Muscle layer of colon (tissue), 2 donors: Measurements from ENCODE around the gene AMTN.
"Not testable (repeated sequence)": the region's sequence is repeated elsewhere in the genome, so short reads cannot be mapped to it uniquely, and the experiment has no call there.

Experiments
- H3K27ac ChIP-seq: one replicate; pipeline ENCODE4 v1.7.0; 2013; ENCODE audit warnings: low read depth, mild to moderate bottlenecking, low read length, moderate library complexity
- H3K27me3 ChIP-seq, 2 donors: one replicate each; pipeline ENCODE4 v1.7.0; 2013; ENCODE audit warnings: low read length in 2 of 2, mild to moderate bottlenecking in 2 of 2; ENCODE audit not compliant: insufficient read depth in 2 of 2, control insufficient read depth in 1 of 2
- H3K36me3 ChIP-seq: one replicate; pipeline ENCODE4 v1.7.0; 2013; ENCODE audit warnings: mild to moderate bottlenecking, low read length; ENCODE audit not compliant: insufficient read depth
- H3K4me1 ChIP-seq: one replicate; pipeline ENCODE4 v1.7.0; 2013; ENCODE audit warnings: mild to moderate bottlenecking, low read length; ENCODE audit not compliant: insufficient read depth
- H3K4me3 ChIP-seq, 2 donors: one replicate each; pipeline ENCODE4 v1.7.0; 2013; ENCODE audit warnings: low read length in 2 of 2, low read depth in 1 of 2, mild to moderate bottlenecking in 1 of 2, moderate library complexity in 1 of 2
- H3K9ac ChIP-seq: one replicate; pipeline ENCODE4 v1.7.0; 2013; ENCODE audit warnings: low read length
- H3K9me3 ChIP-seq: one replicate; pipeline ENCODE4 v1.7.0; 2013; ENCODE audit warnings: mild to moderate bottlenecking, low read length
- donor health status: abdominal sarcoma.
- donor health status: Adenocarcinoma of cecum.

Gene AMTN

GRCh38 chr4:70518716-70519115, 347 bp downstream of the AMTN start:
- Histone ChIP-seq H3K4me3 (no peak overlapping the region), H3K4me1 (no peaks in the 10 kb centered on the region), H3K27ac (no peak overlapping the region), H3K9me3 (no peaks in the 10 kb centered on the region), H3K27me3 (no peaks in the 10 kb centered on the region), H3K9ac (no peak overlapping the region), H3K36me3 (no peaks in the 10 kb centered on the region)

GRCh38 chr4:70522626-70523025, 4.3 kb downstream of the AMTN start:
- H3K36me3 ChIP-seq, result no peaks in the 10 kb centered on the region
- no peak overlapping the region for H3K4me3 ChIP-seq
- H3K4me1 ChIP-seq, result no peaks in the 10 kb centered on the region
- H3K27ac ChIP-seq, result no peak overlapping the region
- H3K9ac ChIP-seq, result no peak overlapping the region
- no peaks in the 10 kb centered on the region for H3K27me3 ChIP-seq
- H3K9me3 ChIP-seq, result no peaks in the 10 kb centered on the region

GRCh38 chr4:70530997-70531396, 12.6 kb downstream of the AMTN start:
- H3K9ac ChIP-seq, result no peak overlapping the region
- H3K27me3 ChIP-seq, result no peaks in the 10 kb centered on the region
- no peaks in the 10 kb centered on the region for H3K9me3 ChIP-seq
- H3K27ac ChIP-seq, result no peak overlapping the region
- no peak overlapping the region for H3K4me3 ChIP-seq
- no peaks in the 10 kb centered on the region for H3K36me3 ChIP-seq
- H3K4me1 ChIP-seq, result no peaks in the 10 kb centered on the region

GRCh38 chr4:70531981-70532380, 13.6 kb downstream of the AMTN start:
- Histone ChIP-seq H3K36me3 (no peaks in the 10 kb centered on the region), H3K9me3 (no peaks in the 10 kb centered on the region), H3K9ac (no peak overlapping the region), H3K4me1 (no peaks in the 10 kb centered on the region), H3K4me3 (no peak overlapping the region), H3K27ac (no peak overlapping the region), H3K27me3 (no peaks in the 10 kb centered on the region)

GRCh38 chr4:70533211-70533610, 14.8 kb downstream of the AMTN start:
- Histone ChIP-seq H3K9ac (no peak overlapping the region), H3K4me1 (no peaks in the 10 kb centered on the region), H3K36me3 (no peaks in the 10 kb centered on the region), H3K27me3 (no peaks in the 10 kb centered on the region), H3K9me3 (no peaks in the 10 kb centered on the region), H3K27ac (no peak overlapping the region), H3K4me3 (no peak overlapping the region)

GRCh38 chr4:70533791-70534190, 15.4 kb downstream of the AMTN start:
- Histone ChIP-seq H3K9ac (no peak overlapping the region), H3K36me3 (no peaks in the 10 kb centered on the region), H3K4me1 (no peaks in the 10 kb centered on the region), H3K27ac (no peak overlapping the region), H3K9me3 (no peaks in the 10 kb centered on the region), H3K4me3 (no peak overlapping the region), H3K27me3 (no peaks in the 10 kb centered on the region)

GRCh38 chr4:70534886-70535285, 16.5 kb downstream of the AMTN start:
- not testable (repeated sequence) for H3K27ac ChIP-seq, H3K4me1 ChIP-seq, H3K4me3 ChIP-seq, H3K36me3 ChIP-seq, H3K9ac ChIP-seq, H3K27me3 ChIP-seq, H3K9me3 ChIP-seq

GRCh38 chr4:70538869-70539268, 20.5 kb downstream of the AMTN start:
- H3K27me3 ChIP-seq, result no peaks in the 10 kb centered on the region
- H3K4me1 ChIP-seq, result no peaks in the 10 kb centered on the region
- H3K4me3 ChIP-seq, result no peak overlapping the region
- H3K9ac ChIP-seq, result no peak overlapping the region
- H3K36me3 ChIP-seq, result no peaks in the 10 kb centered on the region
- no peaks in the 10 kb centered on the region for H3K9me3 ChIP-seq
- H3K27ac ChIP-seq, result no peak overlapping the region

GRCh38 chr4:70544279-70544868, 26.0 kb downstream of the AMTN start:
- Histone ChIP-seq H3K9me3 (no peaks in the 10 kb centered on the region), H3K27me3 (no peaks in the 10 kb centered on the region)

GRCh38 chr4:70556856-70557255, 38.5 kb downstream of the AMTN start:
- Histone ChIP-seq H3K9ac (no peak overlapping the region), H3K4me3 (no peak overlapping the region), H3K36me3 (no peaks in the 10 kb centered on the region), H3K9me3 (no peaks in the 10 kb centered on the region), H3K4me1 (no peaks in the 10 kb centered on the region), H3K27me3 (no peaks in the 10 kb centered on the region), H3K27ac (no peak overlapping the region)

More at GRCh38 chr4:70544279-70544868, 26.0 kb downstream of the AMTN start:
- Histone ChIP-seq H3K36me3 (no peaks in the 10 kb centered on the region), H3K4me3 (no peak overlapping the region), H3K9ac (no peak overlapping the region), H3K4me1 (no peaks in the 10 kb centered on the region), H3K27ac (no peak overlapping the region)

- no peak overlapping the region for H3K9ac ChIP-seq
- no peak overlapping the region for H3K27ac ChIP-seq
- H3K36me3 ChIP-seq, result no peaks in the 10 kb centered on the region
- no peak overlapping the region for H3K4me3 ChIP-seq
- H3K4me1 ChIP-seq, result no peaks in the 10 kb centered on the region
- no peaks in the 10 kb centered on the region for H3K9me3 ChIP-seq
- H3K27me3 ChIP-seq, result no peaks in the 10 kb centered on the region
Observed at GRCh38 chr4:70559211-70559830, 41.0 kb downstream of the AMTN start.

- Histone ChIP-seq H3K9me3 (no peaks in the 10 kb centered on the region), H3K9ac (no peak overlapping the region), H3K36me3 (no peaks in the 10 kb centered on the region), H3K4me1 (no peaks in the 10 kb centered on the region), H3K27me3 (no peaks in the 10 kb centered on the region), H3K4me3 (no peak overlapping the region), H3K27ac (no peak overlapping the region)
Observed at GRCh38 chr4:70559924-70560323, 41.6 kb downstream of the AMTN start.
